Measurements from ENCODE around the gene NUP50. TPM values are rescaled to one million over a fixed set of nuclear protein-coding genes. Genes with fewer than 3 reads are reported as not detected.

NUP50 gene
- total RNA-seq, 6 experiments from 2014 or later = 26.4 to 57.2 (median 31.4) TPM

- Histone ChIP-seq H3K27ac (no peak overlapping the region), H3K9me3 (no peaks in the 10 kb centered on the region), H3K36me3 (no peaks in the 10 kb centered on the region), H3K4me1 (peaks cover 0 to 21% (median 7%) of the 10 kb centered on the region in 4 donors), H3K27me3 (no peaks in the 10 kb centered on the region), H3K4me3 (no peak overlapping the region)
- no peak for TF ChIP-seq POLR2A (IDR thresholded peaks at IDR 0.05)
- TF ChIP-seq, protein P1, sequence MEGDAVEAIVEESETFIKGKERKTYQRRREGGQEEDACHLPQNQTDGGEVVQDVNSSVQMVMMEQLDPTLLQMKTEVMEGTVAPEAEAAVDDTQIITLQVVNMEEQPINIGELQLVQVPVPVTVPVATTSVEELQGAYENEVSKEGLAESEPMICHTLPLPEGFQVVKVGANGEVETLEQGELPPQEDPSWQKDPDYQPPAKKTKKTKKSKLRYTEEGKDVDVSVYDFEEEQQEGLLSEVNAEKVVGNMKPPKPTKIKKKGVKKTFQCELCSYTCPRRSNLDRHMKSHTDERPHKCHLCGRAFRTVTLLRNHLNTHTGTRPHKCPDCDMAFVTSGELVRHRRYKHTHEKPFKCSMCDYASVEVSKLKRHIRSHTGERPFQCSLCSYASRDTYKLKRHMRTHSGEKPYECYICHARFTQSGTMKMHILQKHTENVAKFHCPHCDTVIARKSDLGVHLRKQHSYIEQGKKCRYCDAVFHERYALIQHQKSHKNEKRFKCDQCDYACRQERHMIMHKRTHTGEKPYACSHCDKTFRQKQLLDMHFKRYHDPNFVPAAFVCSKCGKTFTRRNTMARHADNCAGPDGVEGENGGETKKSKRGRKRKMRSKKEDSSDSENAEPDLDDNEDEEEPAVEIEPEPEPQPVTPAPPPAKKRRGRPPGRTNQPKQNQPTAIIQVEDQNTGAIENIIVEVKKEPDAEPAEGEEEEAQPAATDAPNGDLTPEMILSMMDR (IDR thresholded peaks at IDR 0.05) = no peak
- intact Hi-C loops (cut with DNase I) = no loop called here
- DNase-seq (no peak), ATAC-seq (peak; percentile 33 to 64 (median 38))
- 61% methylated on average over 8 of the region's 23 CpGs for WGBS (ENCODE audit: insufficient coverage, low coverage, low lambda C conversion rate, missing lambda C conversion rate)
Observed at GRCh38 chr22:45235101-45235777, 71.5 kb downstream of the NUP50 start.

GRCh38 chr22:45235851-45236342 is 72.2 kb downstream of the NUP50 start:
- H3K4me3 ChIP-seq = no peak overlapping the region
- intact Hi-C loops (cut with DNase I) = no loop called here
- no peaks in the 10 kb centered on the region for H3K36me3 ChIP-seq
- ATAC-seq (no peak), DNase-seq (no peak)
- no peaks in the 10 kb centered on the region for H3K9me3 ChIP-seq
- no peak for TF ChIP-seq POLR2A (IDR thresholded peaks at IDR 0.05)
- TF ChIP-seq, protein P1 (IDR thresholded peaks at IDR 0.05) = no peak
- 96% methylated on average over 5 of the region's 20 CpGs for WGBS (ENCODE audit: insufficient coverage, low coverage, low lambda C conversion rate, missing lambda C conversion rate)
- no peak overlapping the region for H3K27ac ChIP-seq
- no peaks in the 10 kb centered on the region for H3K27me3 ChIP-seq
- peaks cover 0 to 21% (median 7%) of the 10 kb centered on the region in 4 donors for H3K4me1 ChIP-seq

GRCh38 chr22:45237065-45237990 is 73.6 kb downstream of the NUP50 start:
- Histone ChIP-seq H3K27ac (no peak overlapping the region), H3K4me1 (peaks cover 0 to 21% (median 7%) of the 10 kb centered on the region in 4 donors), H3K36me3 (no peaks in the 10 kb centered on the region), H3K27me3 (no peaks in the 10 kb centered on the region), H3K4me3 (no peak overlapping the region), H3K9me3 (no peaks in the 10 kb centered on the region)
- intact Hi-C loops (cut with DNase I) = no loop called here
- TF ChIP-seq POLR2A (IDR thresholded peaks at IDR 0.05) = no peak
- TF ChIP-seq, protein P1 (IDR thresholded peaks at IDR 0.05) = no peak
- peak; percentile 48 to 82 (median 80) for DNase-seq
- 69% methylated on average over 9 of the region's 15 CpGs for WGBS (ENCODE audit: insufficient coverage, low coverage, low lambda C conversion rate, missing lambda C conversion rate)
- peak; percentile 31 to 71 (median 52) for ATAC-seq

MicroRNA genes within 50 kb of the gene (microRNA counts, 767-probe panel; counts per million panel counts)
- microRNA hsa-miR-1249 = 237 counts per million

Small RNA genes lying within 50 kb of the gene (microRNA-seq; reads per million reads assigned to microRNA genes)
- gene MIR1249 = 9.0 to 13.6 reads per million in 2 donors

Small RNA genes lying within 50 kb of the gene (small RNA-seq; reads per million reads assigned to genes)
- gene MIR1249 = 0.19 to 0.52 reads per million in 2 experiments

Other genes starting within 250 kb of the NUP50 start
- not detected for gene PHF21B, start 153.9 kb upstream of the NUP50 start, total RNA-seq
- gene KIAA0930, start 77.0 kb downstream of the NUP50 start, total RNA-seq = 10 to 100 TPM; 24.5 to 57.9 (median 40.8) TPM
- not detected for gene UPK3A, start 121.0 kb downstream of the NUP50 start, total RNA-seq
- gene FAM118A, start 146.0 kb downstream of the NUP50 start, total RNA-seq = 10 to 100 TPM in 4 of 6 experiments, 1 to 10 TPM in 2; 5.6 to 43.0 (median 17.3) TPM
- gene SMC1B, start 249.7 kb downstream of the NUP50 start, total RNA-seq = not detected
- gene RIBC2, start 249.8 kb downstream of the NUP50 start, total RNA-seq = under 1 TPM in 2 of 6 experiments, not detected in 4; 0.18 to 0.87 TPM

Measured in right lobe of liver (tissue), 6 donors.